SK-N-SH (cell line): ENCODE measurements around the gene STK25. TPM values are rescaled to one million over a fixed set of nuclear protein-coding genes. Genes with fewer than 3 reads are reported as not detected.

ENCODE experiments used
- CTCF ChIA-PET: fragments of 300-600, 350-600 bp; formaldehyde crosslinking; extraction: SDS; loops from one replicate; lab custom pipeline; 2021; lab: Yijun Ruan, JAX
- POLR2A ChIA-PET: fragments of 350-600 bp; sonication (Branson Sonifier 250); formaldehyde crosslinking; extraction: SDS; loops from one replicate; lab custom pipeline; 2020; ENCODE audit warnings: antibody characterized with exemption, inconsistent platforms; lab: Yijun Ruan, JAX
- DNase-seq: peaks from one replicate; pipeline ENCODE4 v3.0.0; 2012
- H2AFZ ChIP-seq: fragments of 200-600 bp; sonication (generic); 2 replicates; pipeline ENCODE4 v1.8.1; 2016; ENCODE audit warnings: antibody characterized with exemption, mild to moderate bottlenecking, low read depth
- H3F3A ChIP-seq: fragments of 200-600 bp; sonication (generic); replicated peaks from 2 replicates; pipeline ENCODE3; 2016; ENCODE audit warnings: antibody characterized with exemption, mild to moderate bottlenecking; ENCODE audit not compliant: insufficient read depth
- H3K27ac ChIP-seq, 2 experiments: fragments of 200-500 bp in 1 of 2; fragments of 200-600 bp in 1 of 2; sonication (Bioruptor generic) in 1 of 2; sonication (generic), shearing (Covaris generic) in 1 of 2; 2 replicates each; pipeline versions ENCODE4 v1.5.1 to v1.6.1; 2014 to 2016; ENCODE audit warnings: low read depth in 2 of 2, inconsistent platforms in 1 of 2, low read length in 1 of 2, mild to moderate bottlenecking in 1 of 2, mixed read lengths in 1 of 2
- H3K27me3 ChIP-seq: fragments of 200-600 bp; sonication (generic), shearing (Covaris generic); 2 replicates; pipeline ENCODE4 v1.6.1; 2016; ENCODE audit warnings: mixed run types; ENCODE audit not compliant: insufficient read depth
- H3K36me3 ChIP-seq, 2 experiments: fragments of 200-500 bp in 1 of 2; fragments of 200-600 bp in 1 of 2; sonication (Bioruptor generic) in 1 of 2; sonication (generic) in 1 of 2; replicated peaks in 1 of 2; 2 replicates each; pipeline versions ENCODE3 to v1.5.1; 2014 to 2016; ENCODE audit warnings: low read length in 1 of 2, mild to moderate bottlenecking in 1 of 2; ENCODE audit not compliant: insufficient read depth in 2 of 2, control insufficient read depth in 1 of 2
- H3K4me1 ChIP-seq, 2 experiments: fragments of 200-500 bp in 1 of 2; fragments of 200-600 bp in 1 of 2; sonication (Bioruptor generic) in 1 of 2; sonication (generic), shearing (Covaris generic) in 1 of 2; 2 replicates each; pipeline versions ENCODE4 v1.5.1 to v1.6.1; 2014 to 2016; ENCODE audit warnings: low read depth in 1 of 2, low read length in 1 of 2, mixed run types in 1 of 2; ENCODE audit not compliant: insufficient read depth in 2 of 2, control insufficient read depth in 1 of 2
- H3K4me2 ChIP-seq: fragments of 200-600 bp; sonication (generic), shearing (Covaris generic); 2 replicates; pipeline ENCODE4 v1.6.1; 2017; ENCODE audit warnings: mixed run types
- H3K4me3 ChIP-seq, 2 experiments: fragments of 200-500 bp in 1 of 2; fragments of 200-600 bp in 1 of 2; sonication (Bioruptor generic) in 1 of 2; sonication (generic), shearing (Covaris generic) in 1 of 2; 2 replicates each; pipeline versions ENCODE4 v1.5.1 to v1.8.1; 2014 to 2016; ENCODE audit warnings: low read depth in 2 of 2, inconsistent platforms in 1 of 2, low read length in 1 of 2, mild to moderate bottlenecking in 1 of 2, mixed read lengths in 1 of 2, moderate library complexity in 1 of 2
- H3K79me2 ChIP-seq: fragments of 200-600 bp; sonication (generic); 2 replicates; pipeline ENCODE4 v1.8.1; 2017; ENCODE audit warnings: mild to moderate bottlenecking; ENCODE audit not compliant: insufficient read depth
- H3K9ac ChIP-seq: fragments of 200-600 bp; sonication (generic); 2 replicates; pipeline ENCODE4 v1.6.1; 2017; ENCODE audit warnings: mixed run types
- H3K9me2 ChIP-seq: fragments of 200-600 bp; sonication (generic); 2 replicates; pipeline ENCODE4 v1.6.1; 2017; ENCODE audit warnings: mixed run types
- H3K9me3 ChIP-seq: fragments of 200-600 bp; sonication (generic); 2 replicates; pipeline ENCODE4 v1.6.1; 2017; ENCODE audit warnings: mixed run types, mild to moderate bottlenecking, moderate library complexity
- H4K20me1 ChIP-seq: fragments of 200-600 bp; sonication (generic); 2 replicates; pipeline ENCODE4 v1.6.1; 2017; ENCODE audit warnings: mild to moderate bottlenecking, mixed run types; ENCODE audit not compliant: insufficient read depth
- EZH2phosphoT487 ChIP-seq: fragments of 200-600 bp; sonication (generic); IDR thresholded peaks from 2 replicates; pipeline ENCODE4 v1.6.1; 2017; ENCODE audit warnings: low read depth, mixed run types, mild to moderate bottlenecking, antibody characterized with exemption, moderate library complexity, borderline replicate concordance
- FOSL2 ChIP-seq: IDR thresholded peaks from 2 replicates; pipeline ENCODE4 v1.4.0; 2012; ENCODE audit warnings: low read depth, mild to moderate bottlenecking, moderate library complexity, borderline replicate concordance
- GABPA ChIP-seq: IDR thresholded peaks from 2 replicates; pipeline ENCODE4 v1.4.0; 2012; ENCODE audit warnings: low read depth, mild to moderate bottlenecking
- GATA2 ChIP-seq: sonication (generic); formaldehyde crosslinking; IDR thresholded peaks from 2 replicates; pipeline ENCODE4 v1.5.0; 2020; ENCODE audit warnings: mild to moderate bottlenecking, missing genetic modification reagents
- JUND ChIP-seq: IDR thresholded peaks from 2 replicates; pipeline ENCODE4 v1.4.0; 2012
- MEF2A ChIP-seq: IDR thresholded peaks from 2 replicates; pipeline ENCODE4 v1.4.0; 2012; ENCODE audit warnings: low read depth, borderline replicate concordance
- MXI1 ChIP-seq: IDR thresholded peaks from 2 replicates; pipeline ENCODE4 v1.6.1; 2012; ENCODE audit warnings: mild to moderate bottlenecking, low read depth, low read length, improper control_type of control experiment
- NRF1 ChIP-seq: IDR thresholded peaks from 2 replicates; pipeline ENCODE4 v1.6.1; 2012; ENCODE audit warnings: low read depth, mild to moderate bottlenecking, low read length
- POLR2AphosphoS5 ChIP-seq: IDR thresholded peaks from 2 replicates; pipeline ENCODE4 v1.6.1; 2012; ENCODE audit warnings: low read depth, low read length
- RAD21 ChIP-seq: IDR thresholded peaks from 2 replicates; pipeline ENCODE4 v1.6.1; 2012; ENCODE audit warnings: mild to moderate bottlenecking, low read length
- RFX5 ChIP-seq: IDR thresholded peaks from 2 replicates; pipeline ENCODE4 v1.6.1; 2012; ENCODE audit warnings: mild to moderate bottlenecking, improper control_type of control experiment, low read length
- SMC3 ChIP-seq: IDR thresholded peaks from 2 replicates; pipeline ENCODE4 v1.6.1; 2012; ENCODE audit warnings: low read depth, low read length, improper control_type of control experiment
- WGBS: methylation state at CpG from one replicate; pipeline ENCODE4 v1.1.6; 2017; ENCODE audit warnings: low lambda C conversion rate; 5-methylcytosine and 5-hydroxymethylcytosine counted together
- polyA plus RNA-seq, 3 experiments: library from polyadenylated mRNA; depleted of rRNA; stranded (reverse); fragments of >200 nt; gene quantifications; 2 replicates each; pipeline ENCODE4 v1.2.3, GENCODE V29; 2012
- TF ChIP-seq, protein P1 (sequence below): fragments of 150-350 bp; IDR thresholded peaks from 2 replicates; pipeline ENCODE4 v1.6.1; 2016; ENCODE audit warnings: mild to moderate bottlenecking, low read depth, low read length
- TF ChIP-seq, protein P2 (sequence below): fragments of 150-350 bp; IDR thresholded peaks from 2 replicates; pipeline ENCODE4 v1.6.1; 2017; ENCODE audit warnings: antibody characterized with exemption, low read length, low read depth, borderline replicate concordance
- TF ChIP-seq, protein P3 (sequence below): IDR thresholded peaks from 2 replicates; pipeline ENCODE4 v1.4.0; 2012; ENCODE audit warnings: low read depth, borderline replicate concordance
- TF ChIP-seq, protein P4 (sequence below): IDR thresholded peaks from 2 replicates; pipeline ENCODE4 v1.4.0; 2012; ENCODE audit warnings: low read depth, borderline replicate concordance
- TF ChIP-seq, protein P5 (sequence below): IDR thresholded peaks from 2 replicates; pipeline ENCODE4 v1.4.0; 2012; ENCODE audit warnings: low read depth

Gene STK25
- polyA plus RNA-seq, 1 of the 3 experiments (the other 2 are of a cell fraction) = 236 TPM

DNA sequence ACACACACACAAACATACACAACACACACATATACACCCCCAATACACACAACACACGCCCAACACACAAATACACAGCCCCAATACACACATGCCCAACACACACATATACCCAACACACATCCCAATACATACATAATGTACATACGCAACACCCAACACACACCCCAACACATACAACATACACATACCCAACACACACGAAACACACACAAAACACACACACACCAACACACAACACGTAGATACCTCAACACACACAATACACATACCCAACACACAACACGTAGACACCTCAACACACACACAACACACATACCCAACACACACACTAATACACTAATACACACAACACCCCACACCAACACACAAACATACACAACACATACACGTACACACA lies 8.9 kb upstream of the STK25 start:
- Histone ChIP-seq H3K9ac (no peak overlapping the region), H3K27me3 (no peaks in the 10 kb centered on the region), H4K20me1 (no peaks in the 10 kb centered on the region), H3K4me1 (no peaks in the 10 kb centered on the region), H3K9me3 (no peaks in the 10 kb centered on the region), H3F3A (peaks cover 10% of the 10 kb centered on the region), H3K4me2 (no peak overlapping the region), H2AFZ (no peak overlapping the region), H3K9me2 (no peaks in the 10 kb centered on the region), H3K27ac (no peak overlapping the region), H3K36me3 (no peaks in the 10 kb centered on the region), H3K79me2 (no peaks in the 10 kb centered on the region), H3K4me3 (no peak overlapping the region)
- 53% methylated on average over 6 of the region's 6 CpGs for whole genome bisulfite sequencing
- no peak for DNase-seq
- TF ChIP-seq MXI1 = no peak
- TF ChIP-seq, protein P1, sequence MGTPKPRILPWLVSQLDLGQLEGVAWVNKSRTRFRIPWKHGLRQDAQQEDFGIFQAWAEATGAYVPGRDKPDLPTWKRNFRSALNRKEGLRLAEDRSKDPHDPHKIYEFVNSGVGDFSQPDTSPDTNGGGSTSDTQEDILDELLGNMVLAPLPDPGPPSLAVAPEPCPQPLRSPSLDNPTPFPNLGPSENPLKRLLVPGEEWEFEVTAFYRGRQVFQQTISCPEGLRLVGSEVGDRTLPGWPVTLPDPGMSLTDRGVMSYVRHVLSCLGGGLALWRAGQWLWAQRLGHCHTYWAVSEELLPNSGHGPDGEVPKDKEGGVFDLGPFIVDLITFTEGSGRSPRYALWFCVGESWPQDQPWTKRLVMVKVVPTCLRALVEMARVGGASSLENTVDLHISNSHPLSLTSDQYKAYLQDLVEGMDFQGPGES = no peak
- TF ChIP-seq, protein P2, sequence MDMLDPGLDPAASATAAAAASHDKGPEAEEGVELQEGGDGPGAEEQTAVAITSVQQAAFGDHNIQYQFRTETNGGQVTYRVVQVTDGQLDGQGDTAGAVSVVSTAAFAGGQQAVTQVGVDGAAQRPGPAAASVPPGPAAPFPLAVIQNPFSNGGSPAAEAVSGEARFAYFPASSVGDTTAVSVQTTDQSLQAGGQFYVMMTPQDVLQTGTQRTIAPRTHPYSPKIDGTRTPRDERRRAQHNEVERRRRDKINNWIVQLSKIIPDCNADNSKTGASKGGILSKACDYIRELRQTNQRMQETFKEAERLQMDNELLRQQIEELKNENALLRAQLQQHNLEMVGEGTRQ = no peak
- TF ChIP-seq GATA2 (CRISPR knock-in tag) = no peak
- no peak for TF ChIP-seq RFX5
- TF ChIP-seq FOSL2 = no peak
- no peak for TF ChIP-seq GABPA
- TF ChIP-seq EZH2phosphoT487 = no peak
- TF ChIP-seq NRF1 = no peak
- TF ChIP-seq RAD21 = no peak
- TF ChIP-seq, protein P3, sequence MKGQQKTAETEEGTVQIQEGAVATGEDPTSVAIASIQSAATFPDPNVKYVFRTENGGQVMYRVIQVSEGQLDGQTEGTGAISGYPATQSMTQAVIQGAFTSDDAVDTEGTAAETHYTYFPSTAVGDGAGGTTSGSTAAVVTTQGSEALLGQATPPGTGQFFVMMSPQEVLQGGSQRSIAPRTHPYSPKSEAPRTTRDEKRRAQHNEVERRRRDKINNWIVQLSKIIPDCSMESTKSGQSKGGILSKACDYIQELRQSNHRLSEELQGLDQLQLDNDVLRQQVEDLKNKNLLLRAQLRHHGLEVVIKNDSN = no peak
- no peak for TF ChIP-seq SMC3
- TF ChIP-seq JUND = no peak
- TF ChIP-seq, protein P4, sequence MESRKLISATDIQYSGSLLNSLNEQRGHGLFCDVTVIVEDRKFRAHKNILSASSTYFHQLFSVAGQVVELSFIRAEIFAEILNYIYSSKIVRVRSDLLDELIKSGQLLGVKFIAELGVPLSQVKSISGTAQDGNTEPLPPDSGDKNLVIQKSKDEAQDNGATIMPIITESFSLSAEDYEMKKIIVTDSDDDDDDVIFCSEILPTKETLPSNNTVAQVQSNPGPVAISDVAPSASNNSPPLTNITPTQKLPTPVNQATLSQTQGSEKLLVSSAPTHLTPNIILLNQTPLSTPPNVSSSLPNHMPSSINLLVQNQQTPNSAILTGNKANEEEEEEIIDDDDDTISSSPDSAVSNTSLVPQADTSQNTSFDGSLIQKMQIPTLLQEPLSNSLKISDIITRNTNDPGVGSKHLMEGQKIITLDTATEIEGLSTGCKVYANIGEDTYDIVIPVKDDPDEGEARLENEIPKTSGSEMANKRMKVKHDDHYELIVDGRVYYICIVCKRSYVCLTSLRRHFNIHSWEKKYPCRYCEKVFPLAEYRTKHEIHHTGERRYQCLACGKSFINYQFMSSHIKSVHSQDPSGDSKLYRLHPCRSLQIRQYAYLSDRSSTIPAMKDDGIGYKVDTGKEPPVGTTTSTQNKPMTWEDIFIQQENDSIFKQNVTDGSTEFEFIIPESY = no peak
- no peak for TF ChIP-seq POLR2AphosphoS5
- no peak for TF ChIP-seq MEF2A
- TF ChIP-seq, protein P5, sequence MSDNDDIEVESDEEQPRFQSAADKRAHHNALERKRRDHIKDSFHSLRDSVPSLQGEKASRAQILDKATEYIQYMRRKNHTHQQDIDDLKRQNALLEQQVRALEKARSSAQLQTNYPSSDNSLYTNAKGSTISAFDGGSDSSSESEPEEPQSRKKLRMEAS = no peak
- ChIA-PET CTCF (no interaction called here), POLR2A (no interaction called here)
